Astrocyte (in vitro differentiated cells and primary cell): Measurements from ENCODE around the gene IRS4. TPM values are rescaled to one million over a fixed set of nuclear protein-coding genes. Genes with fewer than 3 reads are reported as not detected.

Source experiments
- DNase-seq: peaks from one replicate; pipeline ENCODE4 v3.0.0-alpha.2; 2010; ENCODE audit warnings: low read depth
- FAIRE-seq: peaks from 2 replicates; lab custom pipeline; 2011; peaks lifted over from hg19 to GRCh38; lab: Jason Lieb, UNC
- H2AFZ ChIP-seq: 2 replicates; pipeline ENCODE4 v1.6.0; 2012; ENCODE audit warnings: low read depth, low read length, inconsistent platforms
- H3K27ac ChIP-seq: 2 replicates; pipeline ENCODE4 v1.5.1; 2011; ENCODE audit warnings: low read depth, low read length, inconsistent platforms
- H3K27me3 ChIP-seq: 2 replicates; pipeline ENCODE4 v1.6.0; 2011; ENCODE audit warnings: low read length, inconsistent platforms; ENCODE audit not compliant: insufficient read depth
- H3K36me3 ChIP-seq: 2 replicates; pipeline ENCODE4 v1.5.1; 2011; ENCODE audit warnings: low read length, inconsistent platforms; ENCODE audit not compliant: insufficient read depth
- H3K4me1 ChIP-seq: 2 replicates; pipeline ENCODE4 v1.5.1; 2011; ENCODE audit warnings: low read length, inconsistent platforms; ENCODE audit not compliant: insufficient read depth
- H3K4me2 ChIP-seq: 2 replicates; pipeline ENCODE4 v1.6.0; 2012; ENCODE audit warnings: low read length, inconsistent platforms
- H3K4me3 ChIP-seq: 2 replicates; pipeline ENCODE4 v1.5.1; 2011; ENCODE audit warnings: low read depth, mild to moderate bottlenecking, low read length, inconsistent platforms; ENCODE audit not compliant: insufficient read depth
- H3K79me2 ChIP-seq: 2 replicates; pipeline ENCODE4 v1.6.0; 2012; ENCODE audit warnings: mild to moderate bottlenecking, low read length, inconsistent platforms; ENCODE audit not compliant: insufficient read depth
- H3K9ac ChIP-seq: 2 replicates; pipeline ENCODE4 v1.6.0; 2012; ENCODE audit warnings: mild to moderate bottlenecking, low read length, inconsistent platforms
- H3K9me3 ChIP-seq: 2 replicates; pipeline ENCODE4 v1.5.1; 2012; ENCODE audit warnings: low read depth, mild to moderate bottlenecking, low read length, inconsistent platforms; ENCODE audit not compliant: insufficient read depth
- H4K20me1 ChIP-seq: 2 replicates; pipeline ENCODE4 v1.6.0; 2012; ENCODE audit warnings: low read length, inconsistent platforms; ENCODE audit not compliant: insufficient read depth
- H3K27ac Mint-ChIP-seq: one replicate; pipeline ENCODE4 v1.8.0; 2021; ENCODE audit warnings: mild to moderate bottlenecking, mixed read lengths; ENCODE audit not compliant: unreplicated experiment
- H3K27me3 Mint-ChIP-seq: one replicate; pipeline ENCODE4 v1.8.0; 2021; ENCODE audit warnings: low read depth, mixed read lengths; ENCODE audit not compliant: unreplicated experiment
- H3K36me3 Mint-ChIP-seq: one replicate; pipeline ENCODE4 v1.8.0; 2021; ENCODE audit warnings: low read depth, mixed read lengths; ENCODE audit not compliant: unreplicated experiment
- H3K4me1 Mint-ChIP-seq: one replicate; pipeline ENCODE4 v1.8.0; 2021; ENCODE audit warnings: low read depth, mixed read lengths; ENCODE audit not compliant: unreplicated experiment
- H3K4me3 Mint-ChIP-seq: one replicate; pipeline ENCODE4 v1.8.0; 2021; ENCODE audit warnings: mild to moderate bottlenecking, moderate library complexity, mixed read lengths; ENCODE audit not compliant: unreplicated experiment
- H3K9me3 Mint-ChIP-seq: one replicate; pipeline ENCODE4 v1.8.0; 2021; ENCODE audit warnings: mild to moderate bottlenecking, mixed read lengths; ENCODE audit not compliant: unreplicated experiment
- EZH2 ChIP-seq: IDR thresholded peaks from 2 replicates; pipeline ENCODE4 v1.6.1; 2012; ENCODE audit warnings: mild to moderate bottlenecking, low read length, inconsistent platforms; ENCODE audit not compliant: insufficient read depth
- total RNA-seq: library from RNA; stranded (reverse); gene quantifications from 2 replicates; pipeline ENCODE4 v1.2.1, GENCODE V29; 2021
- TF ChIP-seq, protein P1 (sequence below): IDR thresholded peaks from 2 replicates; pipeline ENCODE4 v1.5.1; 2011; ENCODE audit warnings: low read depth, mild to moderate bottlenecking, inconsistent platforms, low read length, moderate library complexity; ENCODE audit not compliant: insufficient read depth

The IRS4 gene
- total RNA-seq, 1 donor from 2014 or later = 1.00 TPM

DNA sequence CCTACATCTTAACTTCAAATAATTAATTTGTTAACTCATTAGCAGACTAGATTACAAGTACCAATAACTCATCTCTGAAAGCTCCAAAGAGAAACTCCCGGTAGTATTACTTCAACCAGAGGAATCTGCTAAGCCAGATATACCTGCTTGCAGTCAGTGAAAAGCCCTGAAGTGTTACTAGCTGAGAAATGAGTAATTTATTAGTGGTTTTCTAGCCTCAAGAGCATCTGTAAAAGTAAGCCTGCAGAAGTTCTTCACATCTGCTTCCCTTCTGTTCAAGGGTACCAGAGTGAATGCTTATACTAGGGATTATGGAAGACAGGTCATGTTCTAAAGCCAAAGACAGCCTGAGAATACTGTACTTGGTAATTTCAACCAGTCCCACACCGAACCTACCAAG lies 34.7 kb downstream of the IRS4 start:
- H3K4me1 ChIP-seq = no peaks in the 10 kb centered on the region
- H3K4me3 ChIP-seq = no peak overlapping the region
- H3K27me3 Mint-ChIP-seq = no peaks in the 10 kb centered on the region
- no peaks in the 10 kb centered on the region for H3K36me3 ChIP-seq
- H3K27ac Mint-ChIP-seq = no peak overlapping the region
- no peaks in the 10 kb centered on the region for H3K4me1 Mint-ChIP-seq
- no peaks in the 10 kb centered on the region for H3K36me3 Mint-ChIP-seq
- H3K9ac ChIP-seq = no peak overlapping the region
- no peaks in the 10 kb centered on the region for H4K20me1 ChIP-seq
- DNase-seq (no peak), FAIRE-seq (no peak)
- H3K79me2 ChIP-seq = no peaks in the 10 kb centered on the region
- no peak overlapping the region for H3K27ac ChIP-seq
- H3K4me2 ChIP-seq = no peak overlapping the region
- H3K9me3 ChIP-seq = no peaks in the 10 kb centered on the region
- no peak overlapping the region for H2AFZ ChIP-seq
- TF ChIP-seq EZH2 = no peak
- TF ChIP-seq, protein P1, sequence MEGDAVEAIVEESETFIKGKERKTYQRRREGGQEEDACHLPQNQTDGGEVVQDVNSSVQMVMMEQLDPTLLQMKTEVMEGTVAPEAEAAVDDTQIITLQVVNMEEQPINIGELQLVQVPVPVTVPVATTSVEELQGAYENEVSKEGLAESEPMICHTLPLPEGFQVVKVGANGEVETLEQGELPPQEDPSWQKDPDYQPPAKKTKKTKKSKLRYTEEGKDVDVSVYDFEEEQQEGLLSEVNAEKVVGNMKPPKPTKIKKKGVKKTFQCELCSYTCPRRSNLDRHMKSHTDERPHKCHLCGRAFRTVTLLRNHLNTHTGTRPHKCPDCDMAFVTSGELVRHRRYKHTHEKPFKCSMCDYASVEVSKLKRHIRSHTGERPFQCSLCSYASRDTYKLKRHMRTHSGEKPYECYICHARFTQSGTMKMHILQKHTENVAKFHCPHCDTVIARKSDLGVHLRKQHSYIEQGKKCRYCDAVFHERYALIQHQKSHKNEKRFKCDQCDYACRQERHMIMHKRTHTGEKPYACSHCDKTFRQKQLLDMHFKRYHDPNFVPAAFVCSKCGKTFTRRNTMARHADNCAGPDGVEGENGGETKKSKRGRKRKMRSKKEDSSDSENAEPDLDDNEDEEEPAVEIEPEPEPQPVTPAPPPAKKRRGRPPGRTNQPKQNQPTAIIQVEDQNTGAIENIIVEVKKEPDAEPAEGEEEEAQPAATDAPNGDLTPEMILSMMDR = no peak
- H3K4me3 Mint-ChIP-seq = no peak overlapping the region
- no peaks in the 10 kb centered on the region for H3K27me3 ChIP-seq
- no peaks in the 10 kb centered on the region for H3K9me3 Mint-ChIP-seq

DNA sequence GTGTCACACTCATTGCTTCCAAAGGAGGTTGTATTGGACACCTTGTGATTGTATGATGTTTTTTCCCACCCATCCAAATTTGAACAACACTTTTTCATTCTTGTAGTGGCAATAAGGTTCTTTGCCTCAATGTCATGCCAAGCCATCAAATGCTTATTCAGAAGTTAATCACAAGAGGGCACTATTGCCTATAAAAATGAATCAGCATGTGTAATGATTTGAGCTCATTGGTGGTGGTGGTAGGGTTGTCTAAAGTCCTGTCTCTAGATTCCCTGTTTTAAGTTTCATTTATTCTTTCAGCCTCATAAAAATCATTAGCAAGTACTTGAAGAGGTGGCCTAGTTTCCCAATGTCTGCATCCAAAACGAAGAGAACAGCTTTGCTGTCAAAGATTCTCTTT lies 37.0 kb downstream of the IRS4 start:
- Mint-ChIP-seq H3K4me3 (no peak overlapping the region), H3K9me3 (no peaks in the 10 kb centered on the region), H3K4me1 (no peaks in the 10 kb centered on the region), H3K36me3 (no peaks in the 10 kb centered on the region), H3K27ac (no peak overlapping the region), H3K27me3 (no peaks in the 10 kb centered on the region)
- FAIRE-seq = peak; percentile 99
- no peaks in the 10 kb centered on the region for H3K9me3 ChIP-seq
- no peaks in the 10 kb centered on the region for H3K79me2 ChIP-seq
- no peaks in the 10 kb centered on the region for H3K27me3 ChIP-seq
- no peak overlapping the region for H3K4me3 ChIP-seq
- H3K4me2 ChIP-seq = no peak overlapping the region
- peak; percentile 2 for DNase-seq
- no peak for TF ChIP-seq EZH2
- TF ChIP-seq, protein P1 = peak; percentile 24
- no peak overlapping the region for H3K9ac ChIP-seq
- no peaks in the 10 kb centered on the region for H4K20me1 ChIP-seq
- no peaks in the 10 kb centered on the region for H3K36me3 ChIP-seq
- no peak overlapping the region for H3K27ac ChIP-seq
- H2AFZ ChIP-seq = no peak overlapping the region
- H3K4me1 ChIP-seq = no peaks in the 10 kb centered on the region

DNA sequence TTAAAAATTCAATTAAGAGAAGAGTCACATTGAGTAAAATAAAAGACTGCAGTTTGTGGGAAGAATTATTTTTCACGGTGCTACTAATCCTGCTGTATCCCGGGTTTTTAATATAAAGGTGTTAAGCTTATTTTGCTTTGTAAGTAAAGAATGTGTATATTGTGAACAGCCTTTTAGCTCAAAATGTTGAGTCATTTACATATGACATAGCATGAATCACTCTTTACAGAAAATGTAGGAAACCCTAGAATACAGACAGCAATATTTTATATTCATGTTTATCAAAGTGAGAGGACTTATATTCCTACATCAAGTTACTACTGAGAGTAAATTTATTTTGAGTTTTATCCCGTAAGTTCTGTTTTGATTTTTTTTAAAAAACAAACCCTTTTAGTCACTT lies 39.7 kb downstream of the IRS4 start:
- H3K9ac ChIP-seq = no peak overlapping the region
- Mint-ChIP-seq H3K9me3 (no peaks in the 10 kb centered on the region), H3K27ac (no peak overlapping the region), H3K27me3 (no peaks in the 10 kb centered on the region), H3K4me3 (no peak overlapping the region), H3K36me3 (no peaks in the 10 kb centered on the region), H3K4me1 (no peaks in the 10 kb centered on the region)
- no peak overlapping the region for H3K4me3 ChIP-seq
- no peaks in the 10 kb centered on the region for H3K9me3 ChIP-seq
- H3K4me2 ChIP-seq = no peak overlapping the region
- FAIRE-seq = no peak
- no peak overlapping the region for H3K27ac ChIP-seq
- H4K20me1 ChIP-seq = no peaks in the 10 kb centered on the region
- H3K27me3 ChIP-seq = no peaks in the 10 kb centered on the region
- H3K36me3 ChIP-seq = no peaks in the 10 kb centered on the region
- no peaks in the 10 kb centered on the region for H3K79me2 ChIP-seq
- no peak for DNase-seq
- H2AFZ ChIP-seq = no peak overlapping the region
- no peaks in the 10 kb centered on the region for H3K4me1 ChIP-seq
- TF ChIP-seq, protein P1 = no peak
- no peak for TF ChIP-seq EZH2
